A549 treated with RU486 at 1 μM for 4 hours (cell line): ENCODE data around the gene PBRM1. TPM values are rescaled to one million over a fixed set of nuclear protein-coding genes. Genes with fewer than 3 reads are reported as not detected.

Experiments used
- total RNA-seq: library from RNA; stranded (reverse); fragments of 200-300 nt; extraction: Qiagen RNA extraction; gene quantifications from 5 replicates; pipeline ENCODE4 v1.2.3, GENCODE V29; 2022; ENCODE audit warnings: low read depth

The PBRM1 gene
- 9.3 to 17.3 TPM (median 13.7 TPM) in 5 replicates for total RNA-seq

GRCh38 chr3:52685709-52686691 is at the start of gene PBRM1, which contains the start of gene GNL3:
PBRM1 (minus strand) TSS chr3:52685913.
GNL3 (plus strand) TSS chr3:52686032; CDS start chr3:52686093, 61 bp downstream.

GRCh38 chr3:52705688-52706686 is 20.3 kb upstream of the PBRM1 start, which contains the start of the genes GLT8D1 and SPCS1:
GLT8D1 (minus strand) TSS chr3:52705791; CDS start chr3:52700460, 5,331 bp downstream.
SPCS1 (plus strand) TSS chr3:52706106; CDS start chr3:52706247, 141 bp downstream.

GRCh38 chr3:52536369-52537164 is 149.1 kb downstream of the PBRM1 start, which contains the start of gene UQCC5:
UQCC5 (plus strand) TSS chr3:52536605; CDS start chr3:52536756, 151 bp downstream.

GRCh38 chr3:52533623-52534280 is 152.0 kb downstream of the PBRM1 start, which contains the start of gene NT5DC2:
NT5DC2 (minus strand) TSS chr3:52533857; CDS start chr3:52533737, 120 bp downstream.

Other genes starting within 250 kb of the PBRM1 start
- 0.07 to 0.09 TPM (median 0.08 TPM) in 4 of 5 replicates, not detected in the other for gene SEMA3G, start 240.8 kb downstream of the PBRM1 start, total RNA-seq
- gene TNNC1, start 231.9 kb downstream of the PBRM1 start, total RNA-seq: 1.2 to 1.6 TPM (median 1.3 TPM) in 5 replicates
- gene NISCH, start 230.3 kb downstream of the PBRM1 start, total RNA-seq: 9.1 to 15.1 TPM (median 13.8 TPM) in 5 replicates
- not detected in 5 replicates for gene STAB1, start 190.6 kb downstream of the PBRM1 start, total RNA-seq
- gene NT5DC2, start 152.1 kb downstream of the PBRM1 start, total RNA-seq: 74.0 to 102 TPM (median 98.7 TPM) in 5 replicates
- gene UQCC5, start 149.3 kb downstream of the PBRM1 start, total RNA-seq: 43.3 to 87.9 TPM (median 59.4 TPM) in 5 replicates
- 98.0 to 179 TPM (median 109 TPM) in 5 replicates for gene GNL3, start 119 bp upstream of the PBRM1 start, total RNA-seq
- 32.4 to 39.5 TPM (median 36.9 TPM) in 5 replicates for gene GLT8D1, start 19.9 kb upstream of the PBRM1 start, total RNA-seq
- 129 to 170 TPM (median 164 TPM) in 5 replicates for gene SPCS1, start 20.2 kb upstream of the PBRM1 start, total RNA-seq
- 13.4 to 14.8 TPM (median 14.5 TPM) in 5 replicates for gene NEK4, start 85.0 kb upstream of the PBRM1 start, total RNA-seq
- gene ITIH1, start 91.7 kb upstream of the PBRM1 start, total RNA-seq: not detected in 5 replicates
- 0.12 TPM in 1 of 5 replicates, not detected in the others for gene ITIH3, start 108.9 kb upstream of the PBRM1 start, total RNA-seq
- gene ITIH4, start 144.8 kb upstream of the PBRM1 start, total RNA-seq: 0.35 to 1.6 TPM (median 0.55 TPM) in 5 replicates
- not detected in 5 replicates for gene MUSTN1, start 149.1 kb upstream of the PBRM1 start, total RNA-seq
- gene STIMATE, start 211.6 kb upstream of the PBRM1 start, total RNA-seq: 6.3 to 10.3 TPM (median 7.4 TPM) in 5 replicates